Measurements from ENCODE around the gene BRD3. TPM values are rescaled to one million over a fixed set of nuclear protein-coding genes. Genes with fewer than 3 reads are reported as not detected.

Gene BRD3
- total and polyA plus RNA-seq, 4 donors = 16.0 to 54.4 (median 33.5) TPM

DNA sequence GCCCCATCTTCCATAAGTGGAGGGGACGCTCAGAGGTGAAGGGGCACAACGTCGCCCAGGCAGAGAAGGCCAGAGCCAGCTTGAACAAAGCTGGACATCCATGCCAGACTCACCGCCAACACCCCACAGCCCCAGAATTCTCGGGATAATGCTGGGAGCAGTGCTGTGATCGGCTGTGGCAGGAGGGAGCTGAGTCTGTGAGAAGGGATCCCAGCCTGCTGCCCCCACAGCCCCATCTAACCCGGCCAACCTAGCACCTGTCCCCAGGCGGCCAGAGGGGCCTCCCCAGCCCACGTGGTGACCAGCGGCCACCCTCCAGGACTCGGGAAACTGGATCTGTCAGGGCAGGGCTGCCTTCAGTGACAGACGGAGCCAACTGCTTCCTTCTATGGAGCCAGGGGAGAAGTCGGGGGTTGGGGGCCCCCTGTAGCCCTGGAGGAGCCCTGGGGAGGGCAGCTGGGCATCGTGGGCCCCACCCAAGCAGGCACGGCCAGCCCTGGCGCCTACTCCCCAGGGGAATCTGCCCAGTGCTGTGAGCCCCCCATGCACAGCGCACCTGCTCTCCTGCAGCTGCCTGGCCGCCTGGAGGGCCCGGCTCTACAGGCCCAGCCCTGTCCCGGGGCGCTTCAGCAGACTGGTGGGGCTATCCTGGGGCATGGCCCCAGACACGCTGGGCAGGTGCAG is 6.0 kb downstream of the BRD3 start:
- H3K9me3 ChIP-seq (ENCODE audit: control insufficient read depth, insufficient read depth, low read length) = no peaks in the 10 kb centered on the region
- no peaks in the 10 kb centered on the region for H3K27me3 ChIP-seq (ENCODE audit: control insufficient read depth, insufficient read depth, low read length)
- H3K4me3 ChIP-seq (ENCODE audit: low read depth, low read length) = no peak overlapping the region
- H3K36me3 ChIP-seq (ENCODE audit: control insufficient read depth, insufficient read depth, low read length) = peaks cover 52% of the 10 kb centered on the region
- H3K27ac ChIP-seq (ENCODE audit: low read depth, low read length) = no peak overlapping the region
- peaks cover 100% of the 10 kb centered on the region for H3K4me1 ChIP-seq (ENCODE audit: control insufficient read depth, insufficient read depth, low read length)
- 48% methylated on average over 19 of the region's 22 CpGs for WGBS (ENCODE audit: insufficient coverage)
- DNase-seq (ENCODE audit: low read depth in 4 of 6, low spot score in 6 of 6) = no peak

DNA sequence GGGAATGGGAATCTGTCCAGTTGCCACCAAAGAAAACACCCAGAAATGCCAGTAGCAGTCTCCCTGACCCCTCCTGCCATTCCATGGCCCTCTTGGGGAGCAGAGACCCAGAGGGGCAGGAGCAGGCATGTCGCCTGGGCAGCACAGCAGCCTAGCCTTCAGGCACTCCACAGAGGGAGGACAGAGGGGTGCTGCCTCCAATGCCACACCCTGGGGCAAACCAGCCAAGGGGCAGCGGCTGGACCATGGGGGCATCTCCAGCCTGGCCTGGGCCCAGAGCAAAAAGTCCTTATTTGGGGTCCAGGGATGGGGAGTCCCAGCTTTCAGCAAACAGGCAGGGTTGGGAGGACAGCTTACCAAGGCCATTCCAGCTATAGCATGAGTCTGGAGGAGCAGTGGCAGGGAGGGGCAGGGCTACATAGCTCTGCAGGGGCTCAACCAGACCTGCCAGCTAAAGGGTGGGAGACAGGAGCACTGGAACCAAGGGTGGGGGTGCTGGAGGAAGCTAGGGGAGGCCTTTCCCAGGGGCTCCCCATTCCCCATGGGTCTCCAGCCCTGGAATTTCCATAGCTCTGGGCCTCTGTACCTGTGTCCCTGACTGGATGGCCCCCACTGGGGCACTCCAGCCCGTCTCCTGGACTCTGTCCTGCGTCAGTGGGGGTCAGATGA is 6.7 kb downstream of the BRD3 start:
- peaks cover 58% of the 10 kb centered on the region for H3K36me3 ChIP-seq (ENCODE audit: control insufficient read depth, insufficient read depth, low read length)
- no peak for DNase-seq (ENCODE audit: low read depth in 4 of 6, low spot score in 6 of 6)
- WGBS (ENCODE audit: insufficient coverage) = 92% methylated on average over 4 of the region's 4 CpGs
- H3K4me1 ChIP-seq (ENCODE audit: control insufficient read depth, insufficient read depth, low read length) = peaks cover 100% of the 10 kb centered on the region
- H3K27ac ChIP-seq (ENCODE audit: low read depth, low read length) = no peak overlapping the region
- no peaks in the 10 kb centered on the region for H3K9me3 ChIP-seq (ENCODE audit: control insufficient read depth, insufficient read depth, low read length)
- no peak overlapping the region for H3K4me3 ChIP-seq (ENCODE audit: low read depth, low read length)
- no peaks in the 10 kb centered on the region for H3K27me3 ChIP-seq (ENCODE audit: control insufficient read depth, insufficient read depth, low read length)

DNA sequence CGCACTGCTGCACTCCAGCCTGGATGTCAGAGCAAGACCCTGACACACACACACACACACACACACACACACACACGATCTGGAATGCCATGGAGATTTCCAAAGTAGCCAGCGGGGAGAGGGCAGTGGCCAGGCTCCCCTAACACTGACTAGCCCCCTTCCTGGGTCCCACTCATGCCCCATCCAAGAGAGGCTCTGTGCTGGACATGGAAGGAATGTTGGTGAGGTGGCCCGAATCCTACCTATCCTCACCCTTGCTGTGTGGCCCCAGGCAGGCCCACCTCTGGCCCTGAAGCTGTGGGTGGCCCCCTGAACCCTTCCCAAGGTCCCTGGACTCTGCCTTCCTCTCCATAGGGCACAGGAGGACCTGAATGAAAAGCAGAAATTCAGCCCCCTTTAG is 7.3 kb downstream of the BRD3 start:
- H3K4me1 ChIP-seq (ENCODE audit: control insufficient read depth, insufficient read depth, low read length) = peaks cover 100% of the 10 kb centered on the region
- H3K9me3 ChIP-seq (ENCODE audit: control insufficient read depth, insufficient read depth, low read length) = no peaks in the 10 kb centered on the region
- H3K36me3 ChIP-seq (ENCODE audit: control insufficient read depth, insufficient read depth, low read length) = peaks cover 64% of the 10 kb centered on the region
- no peak overlapping the region for H3K4me3 ChIP-seq (ENCODE audit: low read depth, low read length)
- DNase-seq (ENCODE audit: low read depth in 4 of 6, low spot score in 6 of 6) = no peak
- H3K27ac ChIP-seq (ENCODE audit: low read depth, low read length) = no peak overlapping the region
- WGBS (ENCODE audit: insufficient coverage) = no CpG with 5 or more reads among the region's 4 CpGs
- no peaks in the 10 kb centered on the region for H3K27me3 ChIP-seq (ENCODE audit: control insufficient read depth, insufficient read depth, low read length)

DNA sequence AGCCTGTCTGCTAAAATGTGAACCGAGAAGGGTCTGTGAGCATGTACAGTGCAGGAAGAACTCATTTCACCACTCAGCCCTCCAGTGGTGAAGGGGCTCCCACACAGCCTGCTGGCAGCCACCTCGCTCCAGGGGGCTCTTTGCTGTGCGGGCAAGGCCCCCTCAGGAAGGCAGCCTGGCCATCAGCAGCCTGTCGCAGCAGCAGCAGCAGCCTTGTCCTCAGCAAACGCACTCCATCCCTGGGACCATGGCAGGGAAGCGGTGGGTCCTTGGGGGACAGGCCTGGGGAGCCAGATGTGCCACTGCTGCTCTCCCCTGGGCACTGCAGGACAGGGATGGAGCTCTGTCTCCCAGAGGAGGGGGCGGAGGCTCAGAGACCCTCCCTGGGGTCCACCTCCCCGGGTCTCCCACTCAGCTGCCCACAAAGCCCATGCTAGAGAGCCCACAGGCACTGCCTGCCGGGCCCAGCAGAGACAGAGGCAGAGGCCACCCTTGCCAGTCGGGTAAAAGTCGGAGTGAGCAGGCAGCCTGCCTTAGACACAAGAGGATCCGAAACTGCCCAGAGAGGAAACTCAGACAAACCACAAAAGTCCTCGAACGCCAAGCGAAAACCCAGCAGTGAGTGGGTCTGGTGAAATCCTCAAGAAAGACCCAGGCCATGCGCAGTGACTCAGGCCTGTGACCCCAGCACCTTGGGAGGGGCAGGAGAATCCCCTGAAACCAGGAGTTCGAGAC is 8.0 kb downstream of the BRD3 start:
- Histone ChIP-seq H3K36me3 (ENCODE audit: control insufficient read depth, insufficient read depth, low read length) (peaks cover 72% of the 10 kb centered on the region), H3K9me3 (ENCODE audit: control insufficient read depth, insufficient read depth, low read length) (no peaks in the 10 kb centered on the region), H3K4me3 (ENCODE audit: low read depth, low read length) (no peak overlapping the region), H3K4me1 (ENCODE audit: control insufficient read depth, insufficient read depth, low read length) (peaks cover 99% of the 10 kb centered on the region), H3K27me3 (ENCODE audit: control insufficient read depth, insufficient read depth, low read length) (no peaks in the 10 kb centered on the region), H3K27ac (ENCODE audit: low read depth, low read length) (no peak overlapping the region)
- no peak for DNase-seq (ENCODE audit: low read depth in 4 of 6, low spot score in 6 of 6)
- WGBS (ENCODE audit: insufficient coverage) = 70% methylated on average over 16 of the region's 17 CpGs

DNA sequence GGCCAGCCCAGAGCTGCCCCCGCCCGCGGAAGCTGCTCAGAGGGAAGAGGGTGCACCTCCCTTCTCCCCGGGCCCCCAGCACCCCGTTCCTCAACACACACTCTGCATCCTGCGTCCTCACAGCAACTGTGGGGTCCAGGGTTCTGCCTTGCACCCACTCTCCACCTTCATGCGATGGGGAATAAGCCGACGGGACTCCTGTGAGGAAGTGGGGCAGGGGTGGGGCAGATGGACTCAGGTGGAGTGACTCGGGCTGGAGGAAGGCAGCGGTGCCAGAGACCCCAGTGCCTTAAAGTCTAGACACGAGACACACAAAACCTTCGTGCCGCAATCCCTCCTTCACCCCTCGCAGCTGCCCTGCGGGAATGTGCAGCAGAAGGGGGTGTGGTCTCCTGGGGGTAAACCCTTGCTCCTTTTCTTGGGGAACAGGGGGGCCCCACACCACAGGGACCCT is 8.6 kb downstream of the BRD3 start:
- Histone ChIP-seq H3K27ac (ENCODE audit: low read depth, low read length) (no peak overlapping the region), H3K4me1 (ENCODE audit: control insufficient read depth, insufficient read depth, low read length) (peaks cover 93% of the 10 kb centered on the region), H3K4me3 (ENCODE audit: low read depth, low read length) (no peak overlapping the region), H3K36me3 (ENCODE audit: control insufficient read depth, insufficient read depth, low read length) (peaks cover 77% of the 10 kb centered on the region), H3K27me3 (ENCODE audit: control insufficient read depth, insufficient read depth, low read length) (no peaks in the 10 kb centered on the region), H3K9me3 (ENCODE audit: control insufficient read depth, insufficient read depth, low read length) (no peaks in the 10 kb centered on the region)
- DNase-seq (ENCODE audit: low read depth in 4 of 6, low spot score in 6 of 6) = no peak
- WGBS (ENCODE audit: insufficient coverage) = 94% methylated on average over 2 of the region's 16 CpGs

DNA sequence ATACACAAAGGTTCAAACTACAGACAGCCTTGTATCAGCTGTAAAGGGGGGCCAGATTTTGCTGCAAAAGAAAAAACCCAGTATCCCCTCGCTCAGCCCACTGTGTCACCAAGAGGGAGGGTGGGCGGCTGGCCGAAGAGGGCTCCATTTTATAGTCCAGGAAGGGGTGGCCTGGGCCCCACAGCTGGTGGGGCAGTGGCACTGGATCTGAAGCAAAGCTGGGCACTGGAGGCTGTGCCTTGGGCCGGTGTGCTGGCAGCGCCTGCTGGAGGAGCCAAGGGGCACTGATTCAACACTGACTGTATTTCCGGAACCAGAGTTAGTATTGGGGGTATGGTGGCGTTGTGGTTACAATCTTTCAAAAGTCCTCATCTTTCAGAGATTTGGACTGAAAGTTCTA is 9.1 kb downstream of the BRD3 start:
- 52% methylated on average over 7 of the region's 7 CpGs for WGBS (ENCODE audit: insufficient coverage)
- no peak overlapping the region for H3K27ac ChIP-seq (ENCODE audit: low read depth, low read length)
- peak in 2 of 6 donors; percentile 32 to 43 for DNase-seq (ENCODE audit: low read depth in 4 of 6, low spot score in 6 of 6)

DNA sequence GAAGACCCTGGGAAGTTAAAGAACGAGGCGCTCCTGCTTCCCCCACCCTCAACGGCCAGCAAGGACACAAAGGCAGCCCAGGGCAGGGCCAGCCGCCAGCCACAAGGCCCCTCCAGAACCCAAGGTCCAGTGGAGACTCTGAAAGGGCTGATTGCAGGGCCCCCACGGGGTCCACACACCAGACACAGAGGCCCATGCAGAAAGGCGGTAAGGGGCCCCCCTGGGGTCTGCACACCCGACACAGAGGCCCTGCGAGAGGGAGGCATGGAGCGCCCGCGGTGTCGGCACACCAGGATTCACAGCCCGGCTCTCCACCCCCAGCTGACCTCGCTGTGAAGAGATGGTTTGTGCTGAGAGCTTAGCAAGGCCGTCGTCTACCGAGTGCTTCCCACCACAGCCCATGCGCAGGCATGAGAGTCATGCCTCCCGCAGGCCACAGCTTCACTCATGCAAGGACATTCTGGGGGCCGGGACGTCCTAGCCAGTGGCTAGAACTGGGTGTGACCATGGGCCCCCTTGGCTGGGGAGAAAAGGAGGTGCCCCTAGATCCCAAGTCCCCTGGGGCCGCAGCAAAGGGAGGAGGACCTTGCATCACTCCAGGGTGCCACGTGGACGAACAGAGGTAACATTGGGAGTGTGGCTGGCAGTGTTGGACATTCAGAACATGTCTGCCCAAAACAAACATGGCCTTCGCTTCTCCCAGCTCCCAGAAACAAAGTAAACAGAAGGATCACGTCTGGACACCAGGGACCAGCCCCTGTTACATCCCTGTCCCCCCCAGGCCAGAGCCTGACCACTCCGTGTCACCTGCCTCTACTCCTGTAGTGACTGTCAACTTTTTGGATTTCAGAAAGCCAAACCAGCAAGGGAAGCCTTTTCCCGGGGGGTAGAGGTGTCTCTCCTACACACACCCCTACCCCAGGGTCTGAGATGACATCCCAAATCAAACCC is 9.8 kb downstream of the BRD3 start:
- DNase-seq (ENCODE audit: low read depth in 4 of 6, low spot score in 6 of 6) = no peak
- WGBS (ENCODE audit: insufficient coverage) = 44% methylated on average over 22 of the region's 28 CpGs
- H3K36me3 ChIP-seq (ENCODE audit: control insufficient read depth, insufficient read depth, low read length) = peaks cover 81% of the 10 kb centered on the region
- no peaks in the 10 kb centered on the region for H3K27me3 ChIP-seq (ENCODE audit: control insufficient read depth, insufficient read depth, low read length)
- peak overlapping the region; percentile 33 for H3K27ac ChIP-seq (ENCODE audit: low read depth, low read length)
- no peak overlapping the region for H3K4me3 ChIP-seq (ENCODE audit: low read depth, low read length)
- H3K9me3 ChIP-seq (ENCODE audit: control insufficient read depth, insufficient read depth, low read length) = no peaks in the 10 kb centered on the region
- peaks cover 81% of the 10 kb centered on the region for H3K4me1 ChIP-seq (ENCODE audit: control insufficient read depth, insufficient read depth, low read length)

More for the DNA sequence above, 9.1 kb downstream of the BRD3 start:
- no peaks in the 10 kb centered on the region for H3K27me3 ChIP-seq (ENCODE audit: control insufficient read depth, insufficient read depth, low read length)
- H3K4me3 ChIP-seq (ENCODE audit: low read depth, low read length) = no peak overlapping the region
- peaks cover 88% of the 10 kb centered on the region for H3K4me1 ChIP-seq (ENCODE audit: control insufficient read depth, insufficient read depth, low read length)
- H3K36me3 ChIP-seq (ENCODE audit: control insufficient read depth, insufficient read depth, low read length) = peaks cover 79% of the 10 kb centered on the region
- no peaks in the 10 kb centered on the region for H3K9me3 ChIP-seq (ENCODE audit: control insufficient read depth, insufficient read depth, low read length)

DNA sequence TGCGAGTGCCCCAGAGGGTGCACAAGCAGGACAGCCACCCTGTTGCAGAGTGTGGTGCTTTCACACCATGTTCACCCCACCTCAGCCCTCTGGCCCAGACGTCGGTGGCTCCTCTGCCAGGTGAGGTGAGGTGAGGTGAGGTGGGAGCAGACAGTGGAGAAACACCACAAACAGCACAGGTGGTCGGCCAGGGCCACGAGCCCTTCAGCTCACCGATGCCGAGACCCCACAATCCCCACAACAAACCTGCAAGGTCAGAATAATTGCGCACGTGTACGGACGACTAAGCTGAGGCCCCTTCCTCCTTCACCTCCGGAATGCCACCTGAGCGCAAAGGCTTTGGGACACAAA is 10.5 kb downstream of the BRD3 start:
- Histone ChIP-seq H3K27ac (ENCODE audit: low read depth, low read length) (no peak overlapping the region), H3K4me1 (ENCODE audit: control insufficient read depth, insufficient read depth, low read length) (peaks cover 73% of the 10 kb centered on the region), H3K9me3 (ENCODE audit: control insufficient read depth, insufficient read depth, low read length) (no peaks in the 10 kb centered on the region), H3K4me3 (ENCODE audit: low read depth, low read length) (no peak overlapping the region), H3K27me3 (ENCODE audit: control insufficient read depth, insufficient read depth, low read length) (no peaks in the 10 kb centered on the region), H3K36me3 (ENCODE audit: control insufficient read depth, insufficient read depth, low read length) (peaks cover 84% of the 10 kb centered on the region)
- 88% methylated on average over 10 of the region's 13 CpGs for WGBS (ENCODE audit: insufficient coverage)
- no peak for DNase-seq (ENCODE audit: low read depth in 4 of 6, low spot score in 6 of 6)
